ENCODE data around the gene NOTCH1. TPM values are rescaled to one million over a fixed set of nuclear protein-coding genes. Genes with fewer than 3 reads are reported as not detected.

Gene NOTCH1
- total RNA-seq, 1 donor from 2014 or later: 17.6 TPM

GRCh38 chr9:136457326-136457725 is 88.5 kb downstream of the NOTCH1 start:
- Histone ChIP-seq H3K27ac (replicated peaks) (no peak overlapping the region), H3K9me3 (replicated peaks) (no peaks in the 10 kb centered on the region), H3K4me3 (no peak overlapping the region), H3K36me3 (peaks cover 100% of the 10 kb centered on the region), H3K27me3 (ENCODE audit: low read depth) (no peaks in the 10 kb centered on the region), H3K4me1 (no peaks in the 10 kb centered on the region)
- DNase-seq: no peak
- TF ChIP-seq, protein P1, sequence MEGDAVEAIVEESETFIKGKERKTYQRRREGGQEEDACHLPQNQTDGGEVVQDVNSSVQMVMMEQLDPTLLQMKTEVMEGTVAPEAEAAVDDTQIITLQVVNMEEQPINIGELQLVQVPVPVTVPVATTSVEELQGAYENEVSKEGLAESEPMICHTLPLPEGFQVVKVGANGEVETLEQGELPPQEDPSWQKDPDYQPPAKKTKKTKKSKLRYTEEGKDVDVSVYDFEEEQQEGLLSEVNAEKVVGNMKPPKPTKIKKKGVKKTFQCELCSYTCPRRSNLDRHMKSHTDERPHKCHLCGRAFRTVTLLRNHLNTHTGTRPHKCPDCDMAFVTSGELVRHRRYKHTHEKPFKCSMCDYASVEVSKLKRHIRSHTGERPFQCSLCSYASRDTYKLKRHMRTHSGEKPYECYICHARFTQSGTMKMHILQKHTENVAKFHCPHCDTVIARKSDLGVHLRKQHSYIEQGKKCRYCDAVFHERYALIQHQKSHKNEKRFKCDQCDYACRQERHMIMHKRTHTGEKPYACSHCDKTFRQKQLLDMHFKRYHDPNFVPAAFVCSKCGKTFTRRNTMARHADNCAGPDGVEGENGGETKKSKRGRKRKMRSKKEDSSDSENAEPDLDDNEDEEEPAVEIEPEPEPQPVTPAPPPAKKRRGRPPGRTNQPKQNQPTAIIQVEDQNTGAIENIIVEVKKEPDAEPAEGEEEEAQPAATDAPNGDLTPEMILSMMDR (IDR thresholded peaks at IDR 0.05; ENCODE audit: borderline replicate concordance): no peak
- intact Hi-C loops (cut with micrococcal nuclease): no loop called here

DNA sequence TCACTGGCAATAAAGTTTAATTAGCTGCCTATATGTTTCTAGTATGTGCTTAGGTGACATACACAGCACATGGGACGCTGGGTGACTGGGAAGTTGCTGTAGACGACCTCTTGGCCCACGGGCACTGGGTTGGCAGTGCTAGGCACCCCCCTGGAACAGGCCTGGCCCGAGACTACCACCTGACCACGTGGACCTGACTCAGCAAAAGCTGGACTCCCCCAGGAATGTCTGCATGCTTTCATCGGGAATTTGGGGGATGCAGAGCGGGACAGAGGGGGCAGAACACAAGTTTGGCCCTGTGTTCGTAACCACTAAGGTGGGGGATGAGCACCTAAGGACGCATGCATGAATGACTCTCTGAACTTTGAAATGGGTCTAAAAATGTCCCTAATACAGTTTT is 89.6 kb downstream of the NOTCH1 start:
- intact Hi-C loops (cut with micrococcal nuclease): no loop called here
- Histone ChIP-seq H3K27me3 (ENCODE audit: low read depth) (no peaks in the 10 kb centered on the region), H3K4me3 (no peak overlapping the region), H3K36me3 (peaks cover 98% of the 10 kb centered on the region), H3K4me1 (no peaks in the 10 kb centered on the region), H3K27ac (replicated peaks) (no peak overlapping the region), H3K9me3 (replicated peaks) (no peaks in the 10 kb centered on the region)
- TF ChIP-seq, protein P1 (IDR thresholded peaks at IDR 0.05; ENCODE audit: borderline replicate concordance): no peak
- DNase-seq: no peak

DNA sequence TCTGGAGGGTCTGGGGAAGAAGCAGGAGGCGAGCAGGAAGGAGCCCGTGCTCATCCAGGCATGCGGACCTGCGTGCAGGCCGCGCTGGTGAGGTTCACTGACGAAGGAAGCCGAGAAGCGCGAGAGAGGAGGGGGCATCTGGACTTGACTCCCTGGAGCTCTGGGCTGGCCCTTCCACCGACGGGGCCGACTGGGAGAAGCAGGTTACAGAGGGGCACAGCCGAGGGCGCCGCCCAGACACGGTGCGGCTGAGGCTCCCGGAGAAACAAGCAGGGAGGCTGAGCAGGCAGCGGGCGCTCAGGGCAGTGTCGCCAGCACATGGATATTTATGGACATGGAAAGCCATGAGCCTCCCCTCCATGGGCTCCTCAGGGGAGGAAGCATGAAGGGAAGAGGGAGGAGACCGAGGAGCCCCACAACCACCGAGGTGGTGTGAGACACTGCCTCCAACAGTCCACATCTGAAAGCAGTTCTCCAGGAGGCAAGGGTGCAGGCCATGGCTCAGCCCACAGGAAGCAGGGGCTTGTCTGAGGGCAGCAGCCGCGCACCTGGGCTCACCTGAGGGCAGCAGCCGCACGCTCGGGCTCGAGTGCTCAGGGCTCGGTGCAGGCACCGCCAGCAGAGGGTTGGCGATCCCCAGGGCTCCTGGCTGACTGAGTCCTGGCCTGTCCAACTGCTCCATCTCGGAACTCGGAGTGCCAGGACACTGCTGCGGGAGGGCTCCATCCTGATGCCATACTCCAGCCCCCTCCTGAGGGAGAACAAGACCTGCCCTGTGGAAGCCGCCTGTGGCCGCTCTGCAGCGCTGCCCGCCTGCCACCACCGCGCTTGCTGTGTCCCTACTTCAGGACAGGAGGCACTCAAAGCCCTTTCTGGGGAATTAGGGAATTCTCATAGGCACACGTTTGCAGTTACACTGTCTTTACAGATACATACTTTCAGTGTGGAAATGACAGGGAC is 90.5 kb downstream of the NOTCH1 start:
- Histone ChIP-seq H3K27me3 (ENCODE audit: low read depth) (no peaks in the 10 kb centered on the region), H3K4me3 (no peak overlapping the region), H3K36me3 (peaks cover 98% of the 10 kb centered on the region), H3K27ac (replicated peaks) (no peak overlapping the region), H3K4me1 (no peaks in the 10 kb centered on the region), H3K9me3 (replicated peaks) (no peaks in the 10 kb centered on the region)
- no peak for DNase-seq
- TF ChIP-seq, protein P1 (IDR thresholded peaks at IDR 0.05; ENCODE audit: borderline replicate concordance): no peak
- intact Hi-C loops (cut with micrococcal nuclease): no loop called here

- H3K27ac ChIP-seq (replicated peaks): no peak overlapping the region
- no peaks in the 10 kb centered on the region for H3K4me1 ChIP-seq
- H3K4me3 ChIP-seq: no peak overlapping the region
- no peaks in the 10 kb centered on the region for H3K9me3 ChIP-seq (replicated peaks)
- TF ChIP-seq, protein P1 (IDR thresholded peaks at IDR 0.05; ENCODE audit: borderline replicate concordance): no peak
- H3K27me3 ChIP-seq (ENCODE audit: low read depth): no peaks in the 10 kb centered on the region
- intact Hi-C loops (cut with micrococcal nuclease): no loop called here
- peaks cover 98% of the 10 kb centered on the region for H3K36me3 ChIP-seq
- no peak for DNase-seq
These were observed 91.6 kb downstream of the NOTCH1 start for GRCh38 chr9:136454026-136454796.

GRCh38 chr9:136453326-136453725 is 92.5 kb downstream of the NOTCH1 start:
- Histone ChIP-seq H3K27ac (replicated peaks) (no peak overlapping the region), H3K9me3 (replicated peaks) (no peaks in the 10 kb centered on the region), H3K36me3 (peaks cover 96% of the 10 kb centered on the region), H3K4me3 (no peak overlapping the region), H3K27me3 (ENCODE audit: low read depth) (no peaks in the 10 kb centered on the region), H3K4me1 (no peaks in the 10 kb centered on the region)
- DNase-seq: no peak
- intact Hi-C loops (cut with micrococcal nuclease): no loop called here
- TF ChIP-seq, protein P1 (IDR thresholded peaks at IDR 0.05; ENCODE audit: borderline replicate concordance): no peak
